SK-N-MC (cell line): Measurements from ENCODE around the gene GTF2F2.

Experiments
- EZH2 ChIP-seq: fragments of 200-600 bp; sonication (generic); IDR thresholded peaks from one replicate; pipeline ENCODE4 v1.6.1; 2017; ENCODE audit warnings: antibody characterized with exemption
- FOXP2 ChIP-seq: optimal IDR thresholded peaks from 2 replicates; pipeline ENCODE3; 2011; ENCODE audit warnings: mild to moderate bottlenecking, moderate library complexity; ENCODE audit not compliant: insufficient read depth; ENCODE audit errors: extremely low read length, control extremely low read depth
- POLR2AphosphoS5 ChIP-seq: IDR thresholded peaks from 2 replicates; pipeline ENCODE4 v1.6.1; 2012; ENCODE audit warnings: mild to moderate bottlenecking, low read depth, low read length, borderline replicate concordance

GRCh38 chr13:45119991-45120864 is at the start of gene GTF2F2:
- TF ChIP-seq POLR2AphosphoS5 = peak; percentile 96
- TF ChIP-seq EZH2 = no peak
- no peak for TF ChIP-seq FOXP2
